ENCODE data around the gene PODNL1. TPM values are rescaled to one million over a fixed set of nuclear protein-coding genes. Genes with fewer than 3 reads are reported as not detected.

The PODNL1 gene
- total and polyA plus RNA-seq, 7 donors, result 0.07 to 1.3 (median 0.36) TPM

DNA sequence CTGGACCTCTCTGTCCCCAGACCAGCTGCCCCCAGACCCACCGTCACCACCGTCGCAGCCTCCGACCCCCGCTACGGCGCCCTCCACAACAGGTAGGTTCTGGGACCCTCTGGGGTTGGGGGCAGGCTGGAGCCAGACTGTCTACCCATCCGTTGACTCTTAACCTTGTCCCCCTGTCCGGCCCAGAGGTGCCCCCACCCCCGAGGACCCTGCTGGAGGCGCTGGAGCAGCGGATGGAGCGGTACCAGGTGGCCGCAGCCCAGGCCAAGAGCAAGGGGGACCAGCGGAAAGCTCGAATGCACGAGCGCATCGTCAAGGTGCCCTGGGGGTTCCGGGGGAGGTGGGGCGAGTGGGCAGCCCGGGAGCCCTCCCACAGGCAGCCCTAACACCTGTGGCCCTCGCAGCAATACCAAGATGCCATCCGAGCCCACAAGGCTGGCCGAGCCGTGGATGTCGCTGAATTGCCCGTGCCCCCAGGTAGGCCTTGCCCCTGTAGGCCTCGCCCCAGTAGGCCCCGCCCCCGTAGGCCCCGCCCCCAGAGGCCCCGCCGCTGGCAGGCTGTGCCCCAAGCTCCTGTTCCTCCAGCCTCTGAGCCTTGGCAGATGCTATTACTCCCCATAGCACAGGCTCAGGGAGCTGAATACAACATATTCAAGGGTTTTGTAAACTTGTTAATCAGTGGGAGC lies 19.3 kb downstream of the PODNL1 start:
- intact Hi-C loops (cut with DNase I), result no loop called here
- Histone ChIP-seq H3K27ac (no peak overlapping the region), H3K4me1 (no peaks in the 10 kb centered on the region), H3K27me3 (ENCODE audit: insufficient read depth in 3 of 3, low read length in 2 of 3) (no peaks in the 10 kb centered on the region), H3K4me3 (no peak overlapping the region), H3K9me3 (no peaks in the 10 kb centered on the region), H3K36me3 (ENCODE audit: insufficient read depth in 1 of 2, low read depth in 1 of 2) (peaks cover 0 to 95% of the 10 kb centered on the region in 2 donors)
- DNase-seq (no peak), ATAC-seq (no peak)
- 87 to 91% (median 89%) methylated on average over 32 to 34 of the region's 34 CpGs for WGBS, 3 donors
- TF ChIP-seq, protein P1, sequence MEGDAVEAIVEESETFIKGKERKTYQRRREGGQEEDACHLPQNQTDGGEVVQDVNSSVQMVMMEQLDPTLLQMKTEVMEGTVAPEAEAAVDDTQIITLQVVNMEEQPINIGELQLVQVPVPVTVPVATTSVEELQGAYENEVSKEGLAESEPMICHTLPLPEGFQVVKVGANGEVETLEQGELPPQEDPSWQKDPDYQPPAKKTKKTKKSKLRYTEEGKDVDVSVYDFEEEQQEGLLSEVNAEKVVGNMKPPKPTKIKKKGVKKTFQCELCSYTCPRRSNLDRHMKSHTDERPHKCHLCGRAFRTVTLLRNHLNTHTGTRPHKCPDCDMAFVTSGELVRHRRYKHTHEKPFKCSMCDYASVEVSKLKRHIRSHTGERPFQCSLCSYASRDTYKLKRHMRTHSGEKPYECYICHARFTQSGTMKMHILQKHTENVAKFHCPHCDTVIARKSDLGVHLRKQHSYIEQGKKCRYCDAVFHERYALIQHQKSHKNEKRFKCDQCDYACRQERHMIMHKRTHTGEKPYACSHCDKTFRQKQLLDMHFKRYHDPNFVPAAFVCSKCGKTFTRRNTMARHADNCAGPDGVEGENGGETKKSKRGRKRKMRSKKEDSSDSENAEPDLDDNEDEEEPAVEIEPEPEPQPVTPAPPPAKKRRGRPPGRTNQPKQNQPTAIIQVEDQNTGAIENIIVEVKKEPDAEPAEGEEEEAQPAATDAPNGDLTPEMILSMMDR (IDR thresholded peaks at IDR 0.05), result no peak

DNA sequence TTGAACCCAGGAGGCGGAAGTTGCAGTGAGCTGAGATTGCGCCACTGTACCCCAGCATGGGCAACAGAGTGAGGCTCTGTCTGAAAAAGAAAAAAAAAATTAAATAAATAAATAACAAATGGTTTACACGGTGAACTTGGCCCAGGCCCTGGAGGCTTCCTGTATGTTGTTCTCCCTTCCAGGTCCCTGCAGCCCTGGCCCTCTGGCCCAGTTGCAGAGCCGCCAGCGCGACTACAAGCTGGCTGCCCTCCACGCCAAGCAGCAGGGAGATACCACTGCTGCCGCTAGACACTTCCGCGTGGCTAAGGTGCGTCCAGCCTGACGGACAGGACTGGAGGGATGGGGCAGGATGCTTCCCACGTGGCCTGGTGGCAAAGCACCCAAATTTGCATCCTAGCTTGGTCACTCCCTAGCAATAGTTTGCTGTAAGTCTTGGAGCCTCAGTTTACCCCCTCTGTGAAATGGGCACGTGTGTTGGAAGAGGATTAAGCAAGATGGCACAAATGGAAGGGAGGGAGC lies 20.3 kb downstream of the PODNL1 start:
- WGBS, 3 donors, result 76 to 80% (median 79%) methylated on average over 14 of the region's 14 CpGs
- H3K36me3 ChIP-seq (ENCODE audit: insufficient read depth in 1 of 2, low read depth in 1 of 2), result peaks cover 0 to 95% of the 10 kb centered on the region in 2 donors
- TF ChIP-seq, protein P1 (IDR thresholded peaks at IDR 0.05), result no peak
- no peaks in the 10 kb centered on the region for H3K9me3 ChIP-seq
- ATAC-seq (no peak), DNase-seq (no peak)
- H3K27me3 ChIP-seq (ENCODE audit: insufficient read depth in 3 of 3, low read length in 2 of 3), result no peaks in the 10 kb centered on the region
- no peak overlapping the region for H3K27ac ChIP-seq
- no peak overlapping the region for H3K4me3 ChIP-seq
- no peaks in the 10 kb centered on the region for H3K4me1 ChIP-seq
- intact Hi-C loops (cut with DNase I), result no loop called here

DNA sequence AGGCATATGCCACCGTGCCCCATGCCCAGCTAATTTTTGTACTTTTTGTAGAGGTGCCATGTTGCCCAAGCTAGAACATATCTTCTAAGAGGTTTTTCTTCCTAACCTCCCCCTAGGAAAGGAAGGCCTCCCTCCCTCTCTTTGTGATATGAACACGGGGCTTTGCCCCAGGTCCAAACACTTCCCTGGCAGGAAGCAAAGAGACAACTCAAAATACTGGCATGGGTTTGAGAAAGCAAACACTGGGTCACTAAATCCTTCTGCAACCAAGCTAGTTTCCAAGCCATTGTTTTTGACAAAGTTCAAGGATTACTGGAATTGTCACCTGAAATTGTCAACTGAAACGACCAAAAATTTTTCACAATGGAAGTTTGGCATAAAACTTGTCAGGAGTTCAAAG lies 23.4 kb downstream of the PODNL1 start:
- Histone ChIP-seq H3K27me3 (ENCODE audit: insufficient read depth in 3 of 3, low read length in 2 of 3) (no peaks in the 10 kb centered on the region), H3K27ac (no peak overlapping the region), H3K4me3 (no peak overlapping the region), H3K36me3 (ENCODE audit: insufficient read depth in 1 of 2, low read depth in 1 of 2) (peaks cover 0 to 93% of the 10 kb centered on the region in 2 donors), H3K4me1 (no peaks in the 10 kb centered on the region), H3K9me3 (no peaks in the 10 kb centered on the region)
- ATAC-seq, result no peak
- TF ChIP-seq, protein P1 (IDR thresholded peaks at IDR 0.05), result no peak
- WGBS, 3 donors, result 85 to 93% (median 87%) methylated on average over 3 of the region's 3 CpGs
- intact Hi-C loops (cut with DNase I), result no loop called here
- no peak for DNase-seq

DNA sequence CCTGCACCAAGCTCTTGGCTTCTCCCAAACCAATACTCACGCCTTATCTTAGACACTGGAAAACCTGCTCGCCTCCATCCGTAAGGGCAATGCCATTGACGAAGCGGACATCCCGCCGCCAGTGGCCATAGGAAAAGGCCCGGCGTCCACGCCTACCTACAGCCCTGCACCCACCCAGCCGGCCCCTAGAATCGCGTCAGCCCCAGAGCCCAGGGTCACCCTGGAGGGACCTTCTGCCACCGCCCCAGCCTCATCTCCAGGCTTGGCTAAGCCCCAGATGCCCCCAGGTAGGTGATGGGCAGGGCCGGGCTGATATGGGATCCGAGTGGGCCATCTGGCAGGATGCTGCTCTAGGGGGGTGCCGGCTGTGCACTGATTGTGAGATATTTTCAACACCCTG lies 24.9 kb downstream of the PODNL1 start:
- WGBS, 3 donors, result 95 to 96% (median 95%) methylated on average over 17 of the region's 17 CpGs
- Histone ChIP-seq H3K27ac (no peak overlapping the region), H3K36me3 (ENCODE audit: insufficient read depth in 1 of 2, low read depth in 1 of 2) (peaks cover 0 to 85% of the 10 kb centered on the region in 2 donors), H3K9me3 (no peaks in the 10 kb centered on the region), H3K27me3 (ENCODE audit: insufficient read depth in 3 of 3, low read length in 2 of 3) (no peaks in the 10 kb centered on the region), H3K4me3 (no peak overlapping the region), H3K4me1 (no peaks in the 10 kb centered on the region)
- intact Hi-C loops (cut with DNase I), result no loop called here
- DNase-seq, result no peak
- ATAC-seq, result no peak
- TF ChIP-seq, protein P1 (IDR thresholded peaks at IDR 0.05), result no peak

Measured in psoas muscle (tissue), 8 donors.